H1 (cell line): ENCODE results near the gene BABAM2. TPM values are rescaled to one million over a fixed set of nuclear protein-coding genes. Genes with fewer than 3 reads are reported as not detected.

ENCODE experiments used
- CTCF ChIA-PET: fragments of 300-600 bp; sonication (Branson Sonifier 250); formaldehyde crosslinking; loops from one replicate; lab custom pipeline; 2021; ENCODE audit not compliant: partially characterized antibody; lab: Charles Lee
- POLR2A ChIA-PET: fragments of 300-600 bp; sonication (Branson Sonifier 250); formaldehyde crosslinking; loops from one replicate; lab custom pipeline; 2021; ENCODE audit warnings: inconsistent platforms; ENCODE audit not compliant: partially characterized antibody; lab: Charles Lee
- DNase-seq, 2 experiments: peaks; one replicate each; pipeline versions ENCODE4 v3.0.0 to v3.0.0-alpha.2; 2010 to 2022; ENCODE audit warnings: low spot score in 2 of 2, low read depth in 1 of 2, mixed read lengths in 1 of 2
- FAIRE-seq: peaks from 2 replicates; lab custom pipeline; 2011; peaks lifted over from hg19 to GRCh38; lab: Jason Lieb, UNC
- H2AFZ ChIP-seq: 2 replicates; pipeline ENCODE4 v1.8.1; 2012; ENCODE audit warnings: low read length, inconsistent platforms
- H2AK5ac ChIP-seq: 2 replicates; pipeline ENCODE4 v1.6.1; 2013; ENCODE audit warnings: low read depth, low read length
- H2BK120ac ChIP-seq: replicated peaks from 2 replicates; pipeline ENCODE3; 2013; ENCODE audit warnings: low read depth, low read length, inconsistent platforms
- H2BK12ac ChIP-seq: 2 replicates; pipeline ENCODE4 v1.6.1; 2013; ENCODE audit warnings: low read depth, low read length
- H2BK15ac ChIP-seq: 2 replicates; pipeline ENCODE4 v1.6.1; 2013; ENCODE audit warnings: low read length
- H2BK20ac ChIP-seq: 2 replicates; pipeline ENCODE4 v1.6.1; 2013; ENCODE audit warnings: low read length
- H2BK5ac ChIP-seq: 2 replicates; pipeline ENCODE4 v1.6.1; 2013; ENCODE audit warnings: low read depth, low read length
- H3K14ac ChIP-seq: 2 replicates; pipeline ENCODE4 v1.6.1; 2013; ENCODE audit warnings: inconsistent platforms; ENCODE audit not compliant: insufficient read length
- H3K18ac ChIP-seq: 2 replicates; pipeline ENCODE4 v1.6.1; 2013; ENCODE audit warnings: low read length; ENCODE audit errors: extremely low read depth
- H3K23ac ChIP-seq: 2 replicates; pipeline ENCODE4 v1.6.1; 2013; ENCODE audit warnings: inconsistent platforms; ENCODE audit not compliant: insufficient read length
- H3K23me2 ChIP-seq: 2 replicates; pipeline ENCODE4 v1.6.1; 2013; ENCODE audit warnings: low read depth, low read length
- H3K27ac ChIP-seq: 2 replicates; pipeline ENCODE4 v1.6.1; 2011; ENCODE audit warnings: low read depth, low read length, inconsistent platforms
- H3K27me3 ChIP-seq, 4 experiments: replicated peaks in 1 of 4; 1 replicate in 1 of 4; 2 replicates in 3 of 4; pipeline versions ENCODE4 v1.6.1 to v1.8.1; 2011 to 2013; ENCODE audit warnings: low read length in 3 of 4, mild to moderate bottlenecking in 3 of 4, inconsistent platforms in 2 of 4, mixed read lengths in 2 of 4, moderate library complexity in 1 of 4; ENCODE audit not compliant: control insufficient read depth in 3 of 4, insufficient read depth in 3 of 4; ENCODE audit errors: extremely low read depth in 1 of 4
- H3K36me3 ChIP-seq, 4 experiments: 2 replicates each; pipeline versions ENCODE4 v1.6.1 to v1.8.1; 2011 to 2013; ENCODE audit warnings: mild to moderate bottlenecking in 4 of 4, low read length in 3 of 4, moderate library complexity in 2 of 4, control low read depth in 1 of 4, inconsistent platforms in 1 of 4; ENCODE audit not compliant: insufficient read depth in 4 of 4, control insufficient read depth in 2 of 4
- H3K4ac ChIP-seq: replicated peaks from 2 replicates; pipeline ENCODE3; 2013; ENCODE audit warnings: low read length, low read depth, mixed read lengths, inconsistent platforms; ENCODE audit not compliant: insufficient read length
- H3K4me1 ChIP-seq, 4 experiments: replicated peaks in 1 of 4; 1 replicate in 1 of 4; 2 replicates in 3 of 4; pipeline versions ENCODE4 v1.6.1 to v1.8.1; 2011 to 2013; ENCODE audit warnings: low read length in 3 of 4, inconsistent platforms in 2 of 4, mixed read lengths in 1 of 4; ENCODE audit not compliant: insufficient read depth in 4 of 4, control insufficient read depth in 3 of 4
- H3K4me2 ChIP-seq, 2 experiments: 2 replicates each; pipeline versions ENCODE4 v1.6.1 to v1.8.1; 2011 to 2013; ENCODE audit warnings: low read depth in 2 of 2, low read length in 2 of 2, control low read depth in 1 of 2, inconsistent platforms in 1 of 2, mild to moderate bottlenecking in 1 of 2; ENCODE audit not compliant: insufficient read depth in 1 of 2
- H3K4me3 ChIP-seq, 4 experiments: fragments of 200-600, 300-600 bp in 1 of 4; sonication (generic), shearing (Covaris generic), sonication (Bioruptor Twin) in 1 of 4; 2 replicates each; pipeline versions ENCODE4 v1.5.1 to v1.8.1; 2011 to 2016; ENCODE audit warnings: low read length in 4 of 4, low read depth in 3 of 4, control low read depth in 2 of 4, inconsistent platforms in 2 of 4, mild to moderate bottlenecking in 2 of 4, mixed read lengths in 1 of 4, moderate library complexity in 1 of 4; ENCODE audit not compliant: insufficient read depth in 2 of 4; ENCODE audit errors: extremely low read depth in 1 of 4
- H3K56ac ChIP-seq: replicated peaks from 2 replicates; pipeline ENCODE3; 2013; ENCODE audit warnings: low read depth, mild to moderate bottlenecking, mixed read lengths, low read length, inconsistent platforms; ENCODE audit not compliant: insufficient read length
- H3K79me1 ChIP-seq: 2 replicates; pipeline ENCODE4 v1.6.1; 2013; ENCODE audit warnings: low read depth, low read length, control low read depth
- H3K79me2 ChIP-seq, 2 experiments: 2 replicates each; pipeline versions ENCODE4 v1.6.1 to v1.8.1; 2012 to 2013; ENCODE audit warnings: low read length in 2 of 2, mild to moderate bottlenecking in 2 of 2, inconsistent platforms in 1 of 2; ENCODE audit not compliant: insufficient read depth in 2 of 2, control insufficient read depth in 1 of 2
- H3K9ac ChIP-seq, 4 experiments: replicated peaks in 1 of 4; 1 replicate in 1 of 4; 2 replicates in 3 of 4; pipeline versions ENCODE4 v1.6.1 to v1.8.1; 2011 to 2013; ENCODE audit warnings: low read depth in 3 of 4, low read length in 3 of 4, control low read depth in 2 of 4, mild to moderate bottlenecking in 2 of 4, moderate library complexity in 2 of 4, inconsistent platforms in 1 of 4; ENCODE audit errors: extremely low read depth in 1 of 4
- H3K9me3 ChIP-seq, 2 experiments: 2 replicates each; pipeline versions ENCODE4 v1.6.1 to v1.8.1; 2012 to 2013; ENCODE audit warnings: mild to moderate bottlenecking in 2 of 2, moderate library complexity in 2 of 2, control low read depth in 1 of 2, inconsistent platforms in 1 of 2, low read depth in 1 of 2, low read length in 1 of 2, mixed read lengths in 1 of 2; ENCODE audit not compliant: insufficient read depth in 2 of 2
- H4K20me1 ChIP-seq, 2 experiments: replicated peaks in 1 of 2; 2 replicates each; pipeline versions ENCODE3 to v1.8.1; 2011 to 2013; ENCODE audit warnings: inconsistent platforms in 2 of 2, low read length in 2 of 2, mild to moderate bottlenecking in 1 of 2; ENCODE audit not compliant: insufficient read depth in 2 of 2, control insufficient read depth in 1 of 2
- H4K5ac ChIP-seq: 2 replicates; pipeline ENCODE4 v1.6.1; 2013; ENCODE audit warnings: low read length, low read depth, mixed read lengths, inconsistent platforms; ENCODE audit not compliant: insufficient read length
- H4K8ac ChIP-seq: 2 replicates; pipeline ENCODE4 v1.8.0; 2013; ENCODE audit warnings: mild to moderate bottlenecking, moderate library complexity, low read length, inconsistent platforms; ENCODE audit not compliant: insufficient read depth; ENCODE audit errors: extremely low read depth
- H4K91ac ChIP-seq: replicated peaks from 2 replicates; pipeline ENCODE3; 2013; ENCODE audit warnings: low read length, mixed read lengths, inconsistent platforms; ENCODE audit not compliant: insufficient read length
- BCL11A ChIP-seq, 2 experiments: IDR thresholded peaks; one replicate each; pipeline ENCODE4 v1.6.1; 2011; ENCODE audit warnings: low read depth in 2 of 2, low read length in 2 of 2, mild to moderate bottlenecking in 2 of 2
- CTBP2 ChIP-seq: IDR thresholded peaks from 2 replicates; pipeline ENCODE4 v1.7.0; 2011; ENCODE audit warnings: borderline replicate concordance, mild to moderate bottlenecking, moderate library complexity, mixed read lengths, low read length; ENCODE audit not compliant: insufficient read depth, insufficient read length
- GTF2F1 ChIP-seq: IDR thresholded peaks from 2 replicates; pipeline ENCODE4 v1.6.1; 2012; ENCODE audit warnings: low read depth, low read length, improper control_type of control experiment, borderline replicate concordance
- NANOG ChIP-seq: IDR thresholded peaks from 2 replicates; pipeline ENCODE4 v1.6.1; 2011; ENCODE audit warnings: low read length, low read depth, mild to moderate bottlenecking, inconsistent platforms; ENCODE audit not compliant: insufficient read depth, poor library complexity, severe bottlenecking
- RBBP5 ChIP-seq: IDR thresholded peaks from 2 replicates; pipeline ENCODE4 v1.7.1; 2012; ENCODE audit warnings: low read depth, mild to moderate bottlenecking, inconsistent platforms, low read length, moderate library complexity, borderline replicate concordance
- RFX5 ChIP-seq: IDR thresholded peaks from 2 replicates; pipeline ENCODE4 v1.6.1; 2011; ENCODE audit warnings: low read depth, low read length, improper control_type of control experiment, borderline replicate concordance
- SIRT6 ChIP-seq: IDR thresholded peaks from one replicate; pipeline ENCODE4 v1.7.1; 2012; ENCODE audit warnings: low read length, inconsistent platforms
- SP4 ChIP-seq: IDR thresholded peaks from 2 replicates; pipeline ENCODE4 v1.6.1; 2012; ENCODE audit warnings: low read length, inconsistent platforms
- SUZ12 ChIP-seq: fragments of 200-600 bp; sonication (generic); IDR thresholded peaks from 2 replicates; pipeline ENCODE4 v1.6.1; 2012; ENCODE audit warnings: mild to moderate bottlenecking, inconsistent platforms, low read length, moderate library complexity, mixed read lengths
- TAF1 ChIP-seq: IDR thresholded peaks from 2 replicates; pipeline ENCODE4 v1.6.1; 2011; ENCODE audit warnings: mild to moderate bottlenecking, low read depth, low read length
- WGBS, 2 experiments: shearing (Covaris generic) in 1 of 2; methylation state at CpG; one replicate each; pipeline versions ENCODE4 v1.1.6 to v1.1.7; 2013 to 2015; ENCODE audit warnings: low lambda C conversion rate in 2 of 2, mixed read lengths in 2 of 2, inconsistent platforms in 1 of 2, low coverage in 1 of 2, missing lambda C conversion rate in 1 of 2; ENCODE audit not compliant: insufficient replicate concordance in 2 of 2, insufficient coverage in 1 of 2, insufficient read length in 1 of 2; ENCODE audit errors: extremely low coverage in 1 of 2, missing lambda C conversion rate in 1 of 2; 5-methylcytosine and 5-hydroxymethylcytosine counted together
- polyA plus RNA-seq, 7 experiments: library from polyadenylated mRNA; depleted of rRNA in 3 of 7; stranded (reverse) in 5 of 7; unstranded in 2 of 7; fragments of >200 nt in 5 of 7; fragments of 200-250 nt in 2 of 7; gene quantifications; 1 replicate in 5 of 7; 2 replicates in 1 of 7; 4 replicates in 1 of 7; pipeline versions ENCODE4 v1.2.1 to v1.2.3, GENCODE V29; 2011 to 2013; ENCODE audit warnings: missing spikeins in 2 of 7, mixed read lengths in 2 of 7
- total RNA-seq: library from RNA; stranded (reverse); fragmentation: NEBNext Ultra II Directional; extraction: Animal tissue kit (Norgen Biotek cat#: 25700); gene quantifications from 2 replicates; pipeline ENCODE4 v1.2.1, GENCODE V29; 2021
- TF ChIP-seq, protein P1 (sequence below): IDR thresholded peaks from 2 replicates; pipeline ENCODE4 v1.6.1; 2012; ENCODE audit warnings: inconsistent platforms
- TF ChIP-seq, protein P2 (sequence below), 3 experiments: IDR thresholded peaks; 1 replicate in 2 of 3; 2 replicates in 1 of 3; pipeline versions ENCODE4 v1.5.1 to v1.6.1; 2011; ENCODE audit warnings: low read length in 3 of 3, mild to moderate bottlenecking in 3 of 3, inconsistent platforms in 2 of 3, low read depth in 1 of 3, moderate library complexity in 1 of 3; ENCODE audit not compliant: insufficient read depth in 1 of 3; ENCODE audit errors: control extremely low read depth in 1 of 3

BABAM2 gene
- total and polyA plus RNA-seq, 2 of the 8 experiments (the other 6 are each of a cell fraction or from before 2014, with no cell fraction given): 15.8 to 20.9 TPM

DNA sequence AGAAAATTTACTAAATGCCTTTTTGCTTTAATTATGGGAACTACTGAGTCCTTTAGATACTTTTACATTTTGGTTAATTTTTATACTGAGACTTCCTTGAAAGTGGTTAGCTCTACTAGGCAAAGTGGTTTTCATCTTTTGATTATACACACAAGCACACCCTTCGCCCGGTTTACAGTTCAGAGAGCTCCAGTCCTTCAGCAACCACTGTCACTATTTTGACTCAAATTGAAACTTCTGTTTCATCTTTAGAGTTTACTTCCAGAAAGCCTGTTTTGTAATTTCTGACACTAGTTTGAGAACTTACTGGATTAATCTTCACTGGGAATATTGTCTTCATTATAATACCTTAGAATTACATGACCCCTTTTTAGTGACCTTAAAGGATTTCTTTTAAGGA lies 361.8 kb downstream of the BABAM2 start:
- CTCF ChIA-PET: no interaction called here
- Histone ChIP-seq H3K23ac (no peak overlapping the region), H4K5ac (no peak overlapping the region), H3K36me3 (no peaks in the 10 kb centered on the region), H3K4me2 (no peak overlapping the region), H3K18ac (no peak overlapping the region), H4K91ac (no peak overlapping the region), H3K27ac (no peak overlapping the region), H3K14ac (no peak overlapping the region), H3K23me2 (no peaks in the 10 kb centered on the region), H3K56ac (no peak overlapping the region), H3K9ac (no peak overlapping the region), H4K20me1 (no peaks in the 10 kb centered on the region), H3K79me1 (no peaks in the 10 kb centered on the region), H3K9me3 (no peaks in the 10 kb centered on the region), H2BK20ac (no peak overlapping the region), H3K27me3 (no peaks in the 10 kb centered on the region), H2AK5ac (no peak overlapping the region), H2BK5ac (no peak overlapping the region), H3K4me3 (no peak overlapping the region), H3K4ac (no peak overlapping the region), H3K4me1 (no peaks in the 10 kb centered on the region), H4K8ac (no peak overlapping the region), H2BK15ac (no peak overlapping the region), H2BK120ac (no peak overlapping the region), H3K79me2 (no peaks in the 10 kb centered on the region), H2AFZ (no peak overlapping the region), H2BK12ac (no peak overlapping the region)
- no peak for DNase-seq
- POLR2A ChIA-PET: no interaction called here
- FAIRE-seq: no peak
- WGBS, 2 experiments: 90% methylated on average over 2 of the region's 2 CpGs; no CpG with 5 or more reads in 1 of the 2 experiments
- TF ChIP-seq NANOG (no peak), RFX5 (no peak), TAF1 (no peak), SP4 (no peak), CTBP2 (no peak), SUZ12 (no peak), RBBP5 (no peak), GTF2F1 (no peak), BCL11A (IDR thresholded peaks at IDR 0.05; ENCODE audit: low read depth in 2 of 2, low read length in 2 of 2) (no peak), SIRT6 (no peak)
- TF ChIP-seq, protein P1, sequence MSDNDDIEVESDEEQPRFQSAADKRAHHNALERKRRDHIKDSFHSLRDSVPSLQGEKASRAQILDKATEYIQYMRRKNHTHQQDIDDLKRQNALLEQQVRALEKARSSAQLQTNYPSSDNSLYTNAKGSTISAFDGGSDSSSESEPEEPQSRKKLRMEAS: no peak
- TF ChIP-seq, protein P2, sequence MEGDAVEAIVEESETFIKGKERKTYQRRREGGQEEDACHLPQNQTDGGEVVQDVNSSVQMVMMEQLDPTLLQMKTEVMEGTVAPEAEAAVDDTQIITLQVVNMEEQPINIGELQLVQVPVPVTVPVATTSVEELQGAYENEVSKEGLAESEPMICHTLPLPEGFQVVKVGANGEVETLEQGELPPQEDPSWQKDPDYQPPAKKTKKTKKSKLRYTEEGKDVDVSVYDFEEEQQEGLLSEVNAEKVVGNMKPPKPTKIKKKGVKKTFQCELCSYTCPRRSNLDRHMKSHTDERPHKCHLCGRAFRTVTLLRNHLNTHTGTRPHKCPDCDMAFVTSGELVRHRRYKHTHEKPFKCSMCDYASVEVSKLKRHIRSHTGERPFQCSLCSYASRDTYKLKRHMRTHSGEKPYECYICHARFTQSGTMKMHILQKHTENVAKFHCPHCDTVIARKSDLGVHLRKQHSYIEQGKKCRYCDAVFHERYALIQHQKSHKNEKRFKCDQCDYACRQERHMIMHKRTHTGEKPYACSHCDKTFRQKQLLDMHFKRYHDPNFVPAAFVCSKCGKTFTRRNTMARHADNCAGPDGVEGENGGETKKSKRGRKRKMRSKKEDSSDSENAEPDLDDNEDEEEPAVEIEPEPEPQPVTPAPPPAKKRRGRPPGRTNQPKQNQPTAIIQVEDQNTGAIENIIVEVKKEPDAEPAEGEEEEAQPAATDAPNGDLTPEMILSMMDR (IDR thresholded peaks at IDR 0.05; ENCODE audit: control extremely low read depth in 1 of 3, insufficient read depth in 1 of 3, low read depth in 1 of 3, low read length in 3 of 3): no peak
